Duodenal mucosa (tissue), 2 donors: ENCODE measurements around the gene CCNI.
A peak's percentile ranks its signal among the peaks of the same experiment; 100 is the strongest.
"Not testable (repeated sequence)": the region's sequence is repeated elsewhere in the genome, so short reads cannot be mapped to it uniquely, and the experiment has no call there.

Experiments
- H3K27ac ChIP-seq: one replicate; pipeline ENCODE4 v1.7.0; 2013; ENCODE audit warnings: low read depth, low read length
- H3K27me3 ChIP-seq, 2 donors: one replicate each; pipeline ENCODE4 v1.7.0; 2013; ENCODE audit warnings: low read length in 2 of 2, control low read depth in 1 of 2; ENCODE audit not compliant: insufficient read depth in 2 of 2, control insufficient read depth in 1 of 2
- H3K36me3 ChIP-seq, 2 donors: one replicate each; pipeline ENCODE4 v1.7.0; 2013; ENCODE audit warnings: low read length in 2 of 2, control low read depth in 1 of 2; ENCODE audit not compliant: insufficient read depth in 2 of 2, control insufficient read depth in 1 of 2
- H3K4me1 ChIP-seq, 2 donors: one replicate each; pipeline ENCODE4 v1.7.0; 2013; ENCODE audit warnings: low read length in 2 of 2, control low read depth in 1 of 2; ENCODE audit not compliant: insufficient read depth in 2 of 2, control insufficient read depth in 1 of 2
- H3K4me3 ChIP-seq, 2 donors: one replicate each; pipeline ENCODE4 v1.7.0; 2013; ENCODE audit warnings: low read length in 2 of 2, low read depth in 1 of 2
- H3K9ac ChIP-seq, 2 donors: one replicate each; pipeline ENCODE4 v1.7.0; 2013; ENCODE audit warnings: low read length in 2 of 2, low read depth in 1 of 2
- H3K9me3 ChIP-seq, 2 donors: one replicate each; pipeline ENCODE4 v1.7.0; 2013; ENCODE audit warnings: low read length in 2 of 2, control low read depth in 1 of 2; ENCODE audit not compliant: control insufficient read depth in 1 of 2

The CCNI gene

DNA sequence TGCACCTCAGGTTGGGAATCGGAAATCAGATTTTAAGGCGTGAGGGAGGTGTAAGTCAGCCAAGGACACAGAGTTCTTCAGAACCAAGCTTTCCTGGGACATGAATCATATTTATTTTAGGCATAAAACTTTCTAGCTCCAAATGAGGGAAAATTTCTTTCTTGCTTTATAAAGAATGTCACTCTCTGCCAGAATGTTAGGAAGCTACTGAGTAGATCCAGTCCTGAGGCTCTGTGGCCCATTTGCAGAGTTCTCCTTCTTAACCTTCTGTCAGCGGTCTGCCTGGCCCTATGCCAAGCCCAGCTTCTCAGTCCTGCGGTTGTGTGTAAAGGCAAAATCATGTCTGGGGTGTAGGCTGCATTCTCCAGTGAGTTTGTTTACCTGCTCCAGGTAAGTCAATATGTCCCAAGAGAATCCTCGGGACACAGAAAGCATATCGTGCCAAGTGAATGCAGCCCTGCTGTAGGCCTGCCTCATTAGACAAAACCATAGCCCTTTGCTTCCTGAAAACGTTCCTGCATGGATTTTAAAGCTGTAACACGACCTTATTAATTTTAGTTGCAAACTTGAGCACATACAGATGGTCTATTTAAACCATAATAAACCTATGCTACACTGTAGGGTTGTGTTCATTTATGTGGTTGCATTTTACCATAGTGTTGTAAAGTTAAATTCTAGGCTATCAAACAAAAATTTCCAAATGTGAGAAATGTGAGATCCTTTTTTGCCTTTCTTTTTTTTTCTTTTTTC lies 29.2 kb upstream of the CCNI start:
- Histone ChIP-seq H3K27me3 (no peaks in the 10 kb centered on the region), H3K27ac (no peak overlapping the region), H3K9me3 (no peaks in the 10 kb centered on the region), H3K9ac (no peak overlapping the region), H3K4me3 (no peak overlapping the region), H3K4me1 (no peaks in the 10 kb centered on the region), H3K36me3 (no peaks in the 10 kb centered on the region)

DNA sequence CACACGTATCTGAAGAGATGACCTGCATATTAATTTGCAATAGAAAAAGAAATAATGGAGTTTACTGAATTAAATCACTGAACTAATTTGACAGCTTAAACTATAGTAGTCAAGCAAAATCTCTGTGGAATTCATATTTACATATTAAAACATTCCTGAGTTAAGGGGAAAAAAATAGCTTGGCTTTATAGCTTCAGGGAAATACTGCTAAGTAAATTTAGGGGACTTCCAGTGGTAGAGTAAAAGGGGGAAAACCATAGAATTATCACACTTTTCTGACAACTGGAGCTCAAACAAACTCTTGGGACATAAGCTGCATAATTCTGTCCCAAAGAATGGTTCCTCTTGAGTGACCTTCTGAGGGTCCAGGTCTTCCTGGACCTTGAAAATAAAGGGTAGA lies 28.6 kb upstream of the CCNI start:
- no peak overlapping the region for H3K9ac ChIP-seq
- H3K4me3 ChIP-seq, result no peak overlapping the region
- no peaks in the 10 kb centered on the region for H3K27me3 ChIP-seq
- no peaks in the 10 kb centered on the region for H3K9me3 ChIP-seq
- H3K27ac ChIP-seq, result no peak overlapping the region
- no peaks in the 10 kb centered on the region for H3K4me1 ChIP-seq
- H3K36me3 ChIP-seq, result no peaks in the 10 kb centered on the region

DNA sequence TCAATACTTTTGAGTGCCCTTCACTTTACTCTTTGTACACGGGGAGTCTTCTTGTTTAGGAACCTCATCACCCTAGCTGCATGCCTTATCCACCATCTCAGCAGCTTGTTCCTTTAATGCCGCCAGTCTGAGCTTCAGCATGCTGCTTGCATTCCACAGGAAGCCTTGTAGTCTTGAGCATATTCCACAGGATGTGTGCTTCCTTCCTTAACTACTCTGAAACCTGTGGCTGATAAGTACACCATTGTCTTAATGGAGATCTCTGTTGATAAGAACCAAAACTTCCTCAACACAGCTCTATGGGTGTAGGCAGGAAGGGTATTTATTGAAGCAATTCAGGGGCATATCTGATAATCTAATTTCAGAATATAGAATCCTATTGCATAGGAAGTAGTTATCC lies 24.4 kb upstream of the CCNI start:
- Histone ChIP-seq H3K4me3 (no peak overlapping the region), H3K36me3 (no peaks in the 10 kb centered on the region), H3K9me3 (no peaks in the 10 kb centered on the region), H3K27ac (no peak overlapping the region), H3K27me3 (no peaks in the 10 kb centered on the region), H3K4me1 (no peaks in the 10 kb centered on the region), H3K9ac (no peak overlapping the region)

DNA sequence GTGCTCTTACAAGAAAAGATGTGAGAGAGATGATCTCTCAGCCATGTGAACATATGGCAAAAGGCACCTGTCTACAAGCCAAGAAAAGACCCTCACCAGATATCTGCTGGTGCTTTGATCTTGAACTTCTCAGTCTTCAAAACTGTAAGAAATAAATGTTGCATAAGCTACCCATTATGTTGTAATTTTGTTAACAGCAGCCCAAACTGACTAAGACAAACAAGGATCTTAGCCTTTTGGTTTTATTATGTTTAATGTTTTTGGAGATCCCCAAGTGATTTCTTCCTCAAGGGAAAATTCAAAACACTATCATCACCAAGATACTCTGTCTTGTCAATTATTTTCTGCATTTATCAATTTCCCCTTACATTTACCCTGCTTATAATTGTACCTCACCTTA lies 21.8 kb upstream of the CCNI start:
- no peaks in the 10 kb centered on the region for H3K36me3 ChIP-seq
- H3K4me1 ChIP-seq, result peaks cover 5 to 12% of the 10 kb centered on the region in 2 donors
- no peaks in the 10 kb centered on the region for H3K27me3 ChIP-seq
- no peak overlapping the region for H3K9ac ChIP-seq
- H3K4me3 ChIP-seq, result no peak overlapping the region
- H3K27ac ChIP-seq, result no peak overlapping the region
- no peaks in the 10 kb centered on the region for H3K9me3 ChIP-seq

DNA sequence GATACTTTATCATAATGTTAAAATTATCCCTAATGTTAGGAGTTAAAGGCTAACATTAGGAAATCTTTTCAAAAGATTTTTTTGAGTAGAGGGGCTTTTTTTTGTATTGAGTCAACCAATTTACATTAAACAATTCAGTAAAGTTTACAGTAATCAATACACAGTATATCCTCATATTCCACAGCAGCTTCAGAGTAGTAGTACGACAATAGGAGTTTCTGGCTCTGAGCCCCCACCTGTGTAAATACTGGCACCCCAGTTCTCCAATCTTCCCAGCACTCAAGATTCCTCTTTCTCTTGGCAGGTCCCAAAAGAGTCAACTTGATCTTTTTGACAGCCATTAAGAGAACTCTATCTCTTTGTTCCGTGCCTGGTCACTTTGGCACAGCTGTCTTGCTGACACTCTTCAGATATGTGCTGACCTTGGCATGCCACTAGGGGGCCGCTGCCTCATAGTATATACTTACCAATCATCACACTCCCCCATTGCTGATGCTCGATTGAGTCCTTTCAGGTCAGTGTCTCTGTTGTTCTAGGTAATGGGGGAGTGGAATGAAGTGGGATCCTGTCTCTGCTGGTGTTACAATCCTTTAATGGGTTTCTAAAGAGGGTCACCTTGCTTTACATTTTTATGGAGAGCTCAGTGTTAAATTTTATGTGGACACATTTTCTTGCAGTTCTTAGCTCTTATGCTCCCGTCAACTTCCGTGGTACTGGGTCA lies 19.5 kb upstream of the CCNI start:
- Histone ChIP-seq H3K9ac (no peak overlapping the region), H3K27ac (no peak overlapping the region), H3K4me3 (no peak overlapping the region), H3K9me3 (no peaks in the 10 kb centered on the region), H3K4me1 (peaks cover 5 to 13% of the 10 kb centered on the region in 2 donors), H3K27me3 (no peaks in the 10 kb centered on the region), H3K36me3 (no peaks in the 10 kb centered on the region)

DNA sequence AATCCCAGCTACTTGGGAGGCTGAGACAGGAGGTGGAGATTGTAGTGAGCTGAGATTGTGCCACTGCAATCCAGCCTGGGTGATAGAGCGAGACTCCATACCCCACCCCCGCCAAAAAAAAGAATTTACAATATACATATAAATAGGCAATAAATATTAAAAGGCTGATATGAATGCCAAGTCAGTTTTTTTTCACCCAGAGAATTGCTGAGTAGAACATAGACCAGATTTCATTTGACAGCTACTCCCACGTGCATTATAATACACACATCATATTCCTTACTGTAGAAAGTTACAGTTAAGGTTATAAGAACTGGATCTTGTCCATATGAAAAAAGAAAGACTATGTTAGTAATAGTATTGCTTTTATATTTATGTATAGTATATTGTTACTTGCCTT lies 18.7 kb upstream of the CCNI start:
- Histone ChIP-seq H3K36me3 (no peaks in the 10 kb centered on the region), H3K9me3 (no peaks in the 10 kb centered on the region), H3K27me3 (no peaks in the 10 kb centered on the region), H3K4me1 (peaks cover 5 to 13% of the 10 kb centered on the region in 2 donors), H3K27ac (no peak overlapping the region), H3K9ac (no peak overlapping the region), H3K4me3 (no peak overlapping the region)

DNA sequence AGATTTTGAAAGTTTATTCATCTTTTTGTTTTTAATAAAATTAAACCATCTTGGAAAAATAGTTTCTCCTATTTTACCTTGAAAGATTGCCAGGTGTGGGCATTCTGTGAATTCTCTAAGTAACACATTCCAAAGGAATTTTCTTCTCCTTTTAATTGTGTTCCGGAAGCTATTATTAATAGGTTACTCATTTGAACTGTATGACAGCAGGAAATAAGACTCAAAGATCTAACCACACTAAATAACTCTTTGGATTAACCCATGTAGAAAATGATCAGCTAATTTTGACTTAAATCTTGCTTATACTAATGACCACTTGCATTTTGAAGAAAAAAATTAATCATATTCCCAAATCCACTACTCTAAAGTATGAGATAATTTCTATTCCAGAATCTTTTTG lies 17.6 kb upstream of the CCNI start:
- Histone ChIP-seq H3K9me3 (no peaks in the 10 kb centered on the region), H3K36me3 (no peaks in the 10 kb centered on the region), H3K4me3 (no peak overlapping the region), H3K9ac (no peak overlapping the region), H3K4me1 (peaks cover 5 to 13% of the 10 kb centered on the region in 2 donors), H3K27ac (no peak overlapping the region), H3K27me3 (no peaks in the 10 kb centered on the region)

DNA sequence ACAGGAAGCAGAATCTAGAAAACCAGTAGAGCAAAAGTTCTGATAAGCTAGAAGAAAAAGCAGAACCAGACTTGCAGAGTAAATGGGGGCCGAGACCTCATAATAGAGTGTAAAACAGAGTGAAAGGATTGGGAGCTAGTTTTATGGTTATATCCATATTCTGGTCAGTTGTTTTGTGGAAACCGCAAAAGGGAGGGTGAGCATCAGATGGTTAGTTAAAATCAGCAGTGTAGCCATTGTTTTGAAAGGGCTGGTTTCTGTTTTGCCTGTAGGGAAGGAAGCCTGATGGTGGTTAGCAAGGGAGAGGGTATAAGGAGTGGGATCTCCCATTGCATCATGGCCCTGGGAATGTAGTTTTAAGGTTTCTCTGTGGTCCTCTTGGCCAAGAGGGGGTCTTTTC lies 17.2 kb upstream of the CCNI start:
- Histone ChIP-seq H3K9ac (no peak overlapping the region), H3K27ac (no peak overlapping the region), H3K4me3 (peak overlapping the region; percentile 5 to 25), H3K27me3 (no peaks in the 10 kb centered on the region), H3K36me3 (no peaks in the 10 kb centered on the region), H3K9me3 (no peaks in the 10 kb centered on the region), H3K4me1 (peaks cover 5 to 13% of the 10 kb centered on the region in 2 donors)

DNA sequence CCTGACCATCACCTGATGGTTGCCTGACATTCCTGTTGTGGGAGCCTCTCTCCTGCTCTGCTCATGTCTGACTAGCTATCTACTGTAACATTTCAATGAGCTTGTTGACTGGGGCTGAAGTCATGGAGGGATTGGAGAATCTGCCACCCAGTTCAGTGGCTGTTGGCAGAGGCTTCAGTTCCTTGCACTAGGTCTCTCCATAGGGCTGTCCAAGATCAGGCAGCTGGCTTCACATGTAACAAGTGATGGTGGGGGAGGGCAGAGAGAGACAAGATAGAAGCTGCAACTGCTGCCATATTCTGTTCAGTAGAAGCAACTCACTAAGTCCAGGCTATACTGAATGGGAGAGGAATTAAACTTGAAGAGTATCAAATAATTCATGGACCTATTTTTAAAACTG lies 14.1 kb upstream of the CCNI start:
- Histone ChIP-seq H3K36me3 (no peaks in the 10 kb centered on the region), H3K27ac (no peak overlapping the region), H3K9ac (no peak overlapping the region), H3K4me3 (no peak overlapping the region), H3K27me3 (no peaks in the 10 kb centered on the region), H3K4me1 (peaks cover 5 to 13% of the 10 kb centered on the region in 2 donors), H3K9me3 (no peaks in the 10 kb centered on the region)

DNA sequence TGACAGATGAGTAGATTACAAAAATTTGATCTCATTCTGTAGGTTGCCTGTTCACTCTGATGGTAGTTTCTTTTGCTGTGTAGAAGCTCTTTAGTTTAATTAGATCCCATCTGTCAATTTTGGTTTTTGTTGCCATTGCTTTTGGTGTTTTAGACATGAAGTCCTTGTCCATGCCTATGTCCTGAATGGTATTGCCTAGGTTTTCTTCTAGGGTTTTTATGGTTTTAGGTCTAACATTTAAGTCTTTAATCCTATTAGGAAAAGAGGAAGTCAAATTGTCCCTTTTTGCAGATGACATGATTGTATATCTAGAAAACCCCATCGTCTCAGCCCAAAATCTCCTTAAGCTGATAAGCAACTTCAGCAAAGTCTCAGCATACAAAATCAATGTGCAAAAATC lies 11.2 kb upstream of the CCNI start:
- not testable (repeated sequence) for H3K9me3 ChIP-seq, H3K4me1 ChIP-seq, H3K36me3 ChIP-seq, H3K4me3 ChIP-seq, H3K27ac ChIP-seq, H3K9ac ChIP-seq, H3K27me3 ChIP-seq
